AG09309 (cell line): ENCODE data around the gene AQP12B.

Source experiments
- DNase-seq: peaks from one replicate; pipeline ENCODE4 v3.0.0-alpha.2; 2010; ENCODE audit warnings: low read depth
- H3K4me3 ChIP-seq: 2 replicates; pipeline ENCODE4 v1.5.1; 2011; ENCODE audit warnings: mild to moderate bottlenecking, low read depth, low read length, moderate library complexity; ENCODE audit not compliant: control insufficient read depth
- CTCF ChIP-seq: IDR thresholded peaks from 2 replicates; pipeline ENCODE4 v1.5.1; 2011; ENCODE audit warnings: mild to moderate bottlenecking, low read depth, low read length, inconsistent platforms; ENCODE audit not compliant: insufficient read depth, control insufficient read depth; ENCODE audit errors: missing control alignments

The AQP12B gene

GRCh38 chr2:240717681-240718581 is 35.2 kb upstream of the AQP12B start:
- no peak for TF ChIP-seq CTCF
- no peak for DNase-seq

GRCh38 chr2:240717181-240717641 is 34.5 kb upstream of the AQP12B start:
- H3K4me3 ChIP-seq: no peak overlapping the region
- no peak for DNase-seq
- no peak for TF ChIP-seq CTCF

More at GRCh38 chr2:240717681-240718581, 35.2 kb upstream of the AQP12B start:
- no peak overlapping the region for H3K4me3 ChIP-seq

- TF ChIP-seq CTCF: no peak
- no peak for DNase-seq
- H3K4me3 ChIP-seq: no peak overlapping the region
Measured at GRCh38 chr2:240716130-240716798, 33.6 kb upstream of the AQP12B start.

GRCh38 chr2:240714747-240715725 is 32.4 kb upstream of the AQP12B start:
- no peak for TF ChIP-seq CTCF
- H3K4me3 ChIP-seq: no peak overlapping the region
- DNase-seq: no peak

GRCh38 chr2:240713928-240714746 is 31.5 kb upstream of the AQP12B start:
- no peak overlapping the region for H3K4me3 ChIP-seq
- TF ChIP-seq CTCF: no peak
- no peak for DNase-seq
